ENCODE results near the gene NEDD8.
"Not testable (repeated sequence)": the region's sequence is repeated elsewhere in the genome, so short reads cannot be mapped to it uniquely, and the experiment has no call there.

The NEDD8 gene

GRCh38 chr14:24212924-24213865, 19.0 kb downstream of the NEDD8 start, which contains the start of gene CHMP4A:
Gene CHMP4A, minus strand, starts transcription at chr14:24213488. Its CDS starts 49 bp downstream, at chr14:24213439.
- H3K4me3 ChIP-seq (ENCODE audit: low read length): peak within 1 kb of the TSS; percentile 80
- TF ChIP-seq ZNF274 (IDR thresholded peaks at IDR 0.05; ENCODE audit: low read depth, low read length): no peak

GRCh38 chr14:24211311-24211710, 20.9 kb downstream of the NEDD8 start:
- no peak overlapping the region for H3K4me3 ChIP-seq (ENCODE audit: low read length)
- no peak for TF ChIP-seq ZNF274 (IDR thresholded peaks at IDR 0.05; ENCODE audit: low read depth, low read length)

GRCh38 chr14:24207625-24208024, 24.5 kb downstream of the NEDD8 start:
- no peak for TF ChIP-seq ZNF274 (IDR thresholded peaks at IDR 0.05; ENCODE audit: low read depth, low read length)
- no peak overlapping the region for H3K4me3 ChIP-seq (ENCODE audit: low read length)

- H3K4me3 ChIP-seq (ENCODE audit: low read length): no peak overlapping the region
- TF ChIP-seq ZNF274 (IDR thresholded peaks at IDR 0.05; ENCODE audit: low read depth, low read length): no peak
Measured at GRCh38 chr14:24207104-24207551, 25.0 kb downstream of the NEDD8 start.

- no peak for TF ChIP-seq ZNF274 (IDR thresholded peaks at IDR 0.05; ENCODE audit: low read depth, low read length)
- no peak overlapping the region for H3K4me3 ChIP-seq (ENCODE audit: low read length)
Measured at GRCh38 chr14:24206260-24207103, 25.7 kb downstream of the NEDD8 start.

- no peak for TF ChIP-seq ZNF274 (IDR thresholded peaks at IDR 0.05; ENCODE audit: low read depth, low read length)
- H3K4me3 ChIP-seq (ENCODE audit: low read length): no peak overlapping the region
Measured at GRCh38 chr14:24204163-24205146, 27.7 kb downstream of the NEDD8 start.

- not testable (repeated sequence) for H3K4me3 ChIP-seq (ENCODE audit: low read length)
Measured at GRCh38 chr14:24203249-24203886, 28.8 kb downstream of the NEDD8 start.

GRCh38 chr14:24202538-24202937, 29.6 kb downstream of the NEDD8 start:
- not testable (repeated sequence) for H3K4me3 ChIP-seq (ENCODE audit: low read length)

GRCh38 chr14:24198814-24199524, 33.2 kb downstream of the NEDD8 start:
- no peak for TF ChIP-seq ZNF274 (IDR thresholded peaks at IDR 0.05; ENCODE audit: low read depth, low read length)
- H3K4me3 ChIP-seq (ENCODE audit: low read length): no peak overlapping the region

GRCh38 chr14:24197056-24197450, 35.1 kb downstream of the NEDD8 start:
- peak overlapping the region; percentile 69 for H3K4me3 ChIP-seq (ENCODE audit: low read length)

GRCh38 chr14:24196071-24197055, 35.8 kb downstream of the NEDD8 start:
- H3K4me3 ChIP-seq (ENCODE audit: low read length): peak overlapping the region; percentile 69
- TF ChIP-seq ZNF274 (IDR thresholded peaks at IDR 0.05; ENCODE audit: low read depth, low read length): no peak

More at GRCh38 chr14:24197056-24197450, 35.1 kb downstream of the NEDD8 start:
- no peak for TF ChIP-seq ZNF274 (IDR thresholded peaks at IDR 0.05; ENCODE audit: low read depth, low read length)
